NB4 (cell line): ENCODE measurements around the gene SEMA6B.

Source experiments
- DNase-seq: peaks from one replicate; pipeline ENCODE4 v3.0.0; 2010; ENCODE audit warnings: low read depth
- H3K4me3 ChIP-seq: one replicate; pipeline ENCODE4 v1.5.1; 2011; ENCODE audit warnings: mild to moderate bottlenecking, low read depth, low read length, moderate library complexity
- CTCF ChIP-seq: IDR thresholded peaks from one replicate; pipeline ENCODE4 v1.5.1; 2012; ENCODE audit warnings: low read depth, low read length
- MAX ChIP-seq: IDR thresholded peaks from 2 replicates; pipeline ENCODE4 v1.6.1; 2011; ENCODE audit warnings: low read depth, low read length
- MYC ChIP-seq: IDR thresholded peaks from 2 replicates; pipeline ENCODE4 v1.6.1; 2011; ENCODE audit warnings: low read depth, low read length
- POLR2A ChIP-seq: IDR thresholded peaks from 2 replicates; pipeline ENCODE4 v1.6.1; 2011; ENCODE audit warnings: mild to moderate bottlenecking; ENCODE audit not compliant: insufficient read length; ENCODE audit errors: extremely low read depth

The SEMA6B gene

GRCh38 chr19:4581666-4582553, 22.4 kb upstream of the SEMA6B start:
- peak; percentile 47 for DNase-seq
- H3K4me3 ChIP-seq: no peak overlapping the region

DNA sequence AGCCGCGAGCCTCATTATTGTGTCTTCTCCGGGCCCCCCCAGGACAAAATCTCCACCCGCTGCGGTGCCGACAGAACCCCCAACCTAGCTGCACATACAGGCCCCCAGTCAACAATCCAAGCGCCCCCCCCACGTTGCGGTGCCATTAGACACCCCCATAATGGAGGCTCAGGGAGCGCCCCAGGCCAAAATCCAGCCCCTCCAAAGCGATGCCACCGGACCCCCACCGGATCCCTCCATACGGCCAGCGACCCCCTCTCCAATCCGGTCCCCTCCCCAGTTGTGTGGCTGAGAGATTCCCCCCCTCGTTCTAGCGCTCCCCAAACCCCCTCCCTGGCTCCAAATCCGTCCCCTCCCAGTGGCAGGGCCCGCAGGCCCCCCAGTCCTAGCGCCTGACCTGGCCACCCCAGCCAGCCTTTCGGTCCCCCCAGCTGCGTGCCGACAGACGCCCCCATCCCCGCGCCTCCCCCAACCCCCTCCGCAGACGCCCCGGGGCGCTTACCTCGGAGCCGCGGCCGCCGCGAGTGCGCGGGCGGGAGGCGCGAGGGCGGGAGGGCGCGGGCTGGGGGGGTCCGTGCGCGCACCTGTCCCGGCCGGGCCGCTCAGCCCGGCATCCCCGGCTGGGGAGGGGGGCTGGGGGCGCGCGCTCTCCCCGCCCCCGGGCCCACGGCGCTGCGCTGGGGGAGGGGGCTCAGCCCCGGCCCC, 21.6 kb upstream of the SEMA6B start:
- no peak overlapping the region for H3K4me3 ChIP-seq
- no peak for DNase-seq
- no peak for TF ChIP-seq POLR2A
- TF ChIP-seq MYC: no peak
- no peak for TF ChIP-seq CTCF
- no peak for TF ChIP-seq MAX

More at GRCh38 chr19:4581666-4582553, 22.4 kb upstream of the SEMA6B start:
- TF ChIP-seq MYC (no peak), MAX (no peak), POLR2A (no peak), CTCF (no peak)

GRCh38 chr19:4580021-4580901, 20.8 kb upstream of the SEMA6B start:
- DNase-seq: no peak
- H3K4me3 ChIP-seq: no peak overlapping the region
- TF ChIP-seq POLR2A (no peak), MYC (no peak), CTCF (no peak), MAX (no peak)

GRCh38 chr19:4579389-4579788, 19.9 kb upstream of the SEMA6B start:
- no peak for TF ChIP-seq MAX
- no peak for TF ChIP-seq POLR2A
- no peak for TF ChIP-seq MYC
- no peak for TF ChIP-seq CTCF
- no peak for DNase-seq

DNA sequence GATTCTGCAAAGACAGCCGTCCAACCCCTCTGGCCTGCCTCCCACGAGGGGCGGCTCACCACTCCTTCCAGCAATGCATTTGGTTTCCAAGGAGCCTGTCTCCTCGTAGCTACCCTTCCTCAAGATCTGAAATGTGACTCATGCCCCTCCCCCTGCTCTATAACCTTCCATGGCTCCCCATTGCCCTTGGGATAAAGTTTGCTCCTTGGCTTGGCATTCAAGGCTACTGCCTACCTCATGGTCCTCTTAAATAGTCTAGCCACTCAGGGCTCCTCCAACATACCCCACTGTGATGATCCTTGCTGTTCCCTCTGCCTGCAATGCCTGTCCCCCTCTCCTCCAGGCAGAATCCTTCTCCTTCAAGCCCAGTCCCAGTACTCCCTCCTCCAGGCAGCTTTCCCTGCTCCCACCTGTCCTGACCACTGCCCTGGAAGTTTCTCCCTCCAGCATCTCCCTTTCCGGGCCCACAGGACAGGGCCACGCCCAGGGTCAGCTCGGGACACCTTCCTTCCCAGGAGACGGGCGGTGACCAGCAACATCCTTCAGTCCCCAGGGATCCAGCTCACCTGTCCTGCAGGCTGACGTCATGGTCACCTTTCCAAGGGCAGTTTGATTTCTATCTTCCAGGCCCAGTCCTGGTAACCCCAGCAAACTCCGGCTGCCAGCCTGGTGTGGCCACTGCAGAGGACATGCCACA, 19.2 kb upstream of the SEMA6B start:
- no peak for DNase-seq
- no peak overlapping the region for H3K4me3 ChIP-seq
- TF ChIP-seq CTCF: no peak
- TF ChIP-seq MYC: no peak
- TF ChIP-seq MAX: no peak
- TF ChIP-seq POLR2A: no peak

More at GRCh38 chr19:4579389-4579788, 19.9 kb upstream of the SEMA6B start:
- H3K4me3 ChIP-seq: no peak overlapping the region
